ENCODE data around the gene RASEF. TPM values are rescaled to one million over a fixed set of nuclear protein-coding genes. Genes with fewer than 3 reads are reported as not detected.

The RASEF gene
- total RNA-seq, 3 donors from 2014 or later (not counting 1 experiment from before 2014, with no cell fraction given): not detected

DNA sequence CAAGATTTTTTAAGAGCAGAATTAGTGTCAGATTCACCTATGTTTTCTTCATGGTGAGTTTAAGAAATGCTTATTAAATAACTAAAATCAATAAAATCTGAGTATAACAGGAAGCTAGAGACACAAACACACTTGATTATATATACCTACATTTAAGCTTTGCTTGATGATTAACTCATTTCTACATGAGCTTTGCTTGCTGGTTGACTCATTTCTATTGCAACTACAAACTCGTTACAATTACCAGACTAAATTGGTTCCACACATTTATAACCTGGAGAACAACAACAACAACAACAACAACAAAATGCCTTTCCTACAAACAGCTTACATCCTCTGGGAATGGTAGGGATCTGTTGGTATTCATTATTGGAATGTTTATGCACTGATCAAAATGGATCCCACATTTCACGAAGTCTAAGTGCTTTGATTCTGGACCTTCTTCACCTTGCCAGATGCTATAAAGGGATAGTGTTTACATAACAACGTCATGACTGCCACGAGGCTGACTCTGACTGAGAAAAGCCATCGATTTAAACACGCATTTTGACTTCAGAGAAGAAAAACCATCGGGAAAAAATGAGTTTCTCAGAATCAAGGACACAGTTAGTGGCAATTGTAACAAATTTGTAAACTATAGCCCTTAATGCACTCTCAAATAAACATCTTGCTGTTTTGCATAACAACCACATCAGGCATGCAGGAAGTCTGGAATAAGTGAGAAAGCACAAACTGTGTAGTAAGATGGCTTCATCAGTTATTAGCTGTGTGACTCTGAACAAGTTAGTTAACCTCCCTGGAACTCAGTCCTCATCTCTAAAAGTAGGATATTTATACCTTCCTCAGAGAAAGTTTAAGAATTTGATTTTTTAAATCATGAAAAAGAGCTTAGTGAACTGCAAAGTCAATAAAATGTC, 49.8 kb downstream of the RASEF start:
- Mint-ChIP-seq H3K27me3 (ENCODE audit: low read depth in 2 of 2) (no peaks in the 10 kb centered on the region), H3K9me3 (peaks cover 2 to 3% of the 10 kb centered on the region in 2 donors), H3K4me3 (no peak overlapping the region), H3K36me3 (no peaks in the 10 kb centered on the region), H3K4me1 (no peaks in the 10 kb centered on the region), H3K27ac (no peak overlapping the region)
- H3K4me1 ChIP-seq (ENCODE audit: control insufficient read depth, insufficient read depth, low read length): no peaks in the 10 kb centered on the region
- H3K27ac ChIP-seq (ENCODE audit: low read length): no peak overlapping the region
- DNase-seq (no peak), ATAC-seq (no peak)
- TF ChIP-seq, protein P1, sequence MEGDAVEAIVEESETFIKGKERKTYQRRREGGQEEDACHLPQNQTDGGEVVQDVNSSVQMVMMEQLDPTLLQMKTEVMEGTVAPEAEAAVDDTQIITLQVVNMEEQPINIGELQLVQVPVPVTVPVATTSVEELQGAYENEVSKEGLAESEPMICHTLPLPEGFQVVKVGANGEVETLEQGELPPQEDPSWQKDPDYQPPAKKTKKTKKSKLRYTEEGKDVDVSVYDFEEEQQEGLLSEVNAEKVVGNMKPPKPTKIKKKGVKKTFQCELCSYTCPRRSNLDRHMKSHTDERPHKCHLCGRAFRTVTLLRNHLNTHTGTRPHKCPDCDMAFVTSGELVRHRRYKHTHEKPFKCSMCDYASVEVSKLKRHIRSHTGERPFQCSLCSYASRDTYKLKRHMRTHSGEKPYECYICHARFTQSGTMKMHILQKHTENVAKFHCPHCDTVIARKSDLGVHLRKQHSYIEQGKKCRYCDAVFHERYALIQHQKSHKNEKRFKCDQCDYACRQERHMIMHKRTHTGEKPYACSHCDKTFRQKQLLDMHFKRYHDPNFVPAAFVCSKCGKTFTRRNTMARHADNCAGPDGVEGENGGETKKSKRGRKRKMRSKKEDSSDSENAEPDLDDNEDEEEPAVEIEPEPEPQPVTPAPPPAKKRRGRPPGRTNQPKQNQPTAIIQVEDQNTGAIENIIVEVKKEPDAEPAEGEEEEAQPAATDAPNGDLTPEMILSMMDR (IDR thresholded peaks at IDR 0.05): no peak
- H3K36me3 ChIP-seq (ENCODE audit: control insufficient read depth, insufficient read depth, low read length): no peaks in the 10 kb centered on the region
- H3K27me3 ChIP-seq (ENCODE audit: control insufficient read depth, insufficient read depth, low read length): no peaks in the 10 kb centered on the region
- H3K9me3 ChIP-seq (ENCODE audit: control insufficient read depth, insufficient read depth, low read length): peaks cover 2% of the 10 kb centered on the region
- H3K4me3 ChIP-seq (ENCODE audit: low read length): no peak overlapping the region
- 80% methylated on average over 7 of the region's 7 CpGs for WGBS (ENCODE audit: insufficient coverage)
- intact Hi-C loops (cut with micrococcal nuclease): no loop called here

GRCh38 chr9:83012168-83012921, 50.6 kb downstream of the RASEF start:
- Histone ChIP-seq H3K9me3 (ENCODE audit: control insufficient read depth, insufficient read depth, low read length) (peaks cover 2% of the 10 kb centered on the region), H3K4me3 (ENCODE audit: low read length) (no peak overlapping the region), H3K36me3 (ENCODE audit: control insufficient read depth, insufficient read depth, low read length) (no peaks in the 10 kb centered on the region), H3K4me1 (ENCODE audit: control insufficient read depth, insufficient read depth, low read length) (no peaks in the 10 kb centered on the region), H3K27ac (ENCODE audit: low read length) (no peak overlapping the region), H3K27me3 (ENCODE audit: control insufficient read depth, insufficient read depth, low read length) (no peaks in the 10 kb centered on the region)
- ATAC-seq: no peak
- Mint-ChIP-seq H3K27ac (no peak overlapping the region), H3K27me3 (ENCODE audit: low read depth in 2 of 2) (no peaks in the 10 kb centered on the region), H3K36me3 (no peaks in the 10 kb centered on the region), H3K9me3 (peaks cover 7 to 8% of the 10 kb centered on the region in 2 donors), H3K4me3 (no peak overlapping the region), H3K4me1 (no peaks in the 10 kb centered on the region)
- TF ChIP-seq, protein P1 (IDR thresholded peaks at IDR 0.05): no peak
- intact Hi-C loops (cut with micrococcal nuclease): no loop called here
- no peak for DNase-seq
- WGBS (ENCODE audit: insufficient coverage): no CpG with 5 or more reads among the region's 4 CpGs

DNA sequence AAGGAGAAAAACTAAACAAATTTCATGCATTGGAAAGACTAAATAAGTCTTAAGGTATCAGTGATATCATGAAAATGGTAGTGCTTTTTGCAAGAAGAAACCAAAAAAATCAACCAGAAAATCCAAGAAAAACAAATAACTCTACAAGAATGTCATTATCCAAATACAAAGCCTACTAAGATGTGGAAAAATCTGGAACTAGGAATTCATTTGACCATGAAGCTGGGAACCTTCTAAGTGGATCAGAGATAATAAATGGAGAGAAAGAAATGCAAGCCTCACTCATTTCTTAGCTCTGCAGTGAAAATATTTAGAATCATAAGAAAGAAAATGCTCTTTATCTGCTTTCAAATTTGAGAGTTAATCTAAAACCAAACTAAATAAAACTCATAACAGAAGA, 51.3 kb downstream of the RASEF start:
- DNase-seq (no peak), ATAC-seq (no peak)
- H3K27me3 Mint-ChIP-seq (ENCODE audit: low read depth in 2 of 2): no peaks in the 10 kb centered on the region
- Histone ChIP-seq H3K36me3 (ENCODE audit: control insufficient read depth, insufficient read depth, low read length) (no peaks in the 10 kb centered on the region), H3K27me3 (ENCODE audit: control insufficient read depth, insufficient read depth, low read length) (no peaks in the 10 kb centered on the region), H3K4me3 (ENCODE audit: low read length) (no peak overlapping the region), H3K27ac (ENCODE audit: low read length) (no peak overlapping the region), H3K4me1 (ENCODE audit: control insufficient read depth, insufficient read depth, low read length) (no peaks in the 10 kb centered on the region), H3K9me3 (ENCODE audit: control insufficient read depth, insufficient read depth, low read length) (peaks cover 2% of the 10 kb centered on the region)
- no peak overlapping the region for H3K27ac Mint-ChIP-seq
- TF ChIP-seq, protein P1 (IDR thresholded peaks at IDR 0.05): no peak
- intact Hi-C loops (cut with micrococcal nuclease): no loop called here
- H3K9me3 Mint-ChIP-seq: peaks cover 7 to 8% of the 10 kb centered on the region in 2 donors
- H3K4me3 Mint-ChIP-seq: no peak overlapping the region
- no peaks in the 10 kb centered on the region for H3K4me1 Mint-ChIP-seq
- H3K36me3 Mint-ChIP-seq: no peaks in the 10 kb centered on the region

All from natural killer cell (primary cell).